HCT116 (cell line): ENCODE data around the gene ZNF665. TPM values are rescaled to one million over a fixed set of nuclear protein-coding genes. Genes with fewer than 3 reads are reported as not detected.

Experiments
- ATAC-seq: fragments of 200-7000 bp; cut with Tn5 transposase; 2 replicates; pipeline ENCODE4 v1.9.1; 2020; ENCODE audit warnings: mild to moderate bottlenecking, moderate library complexity
- BruUV-seq: library from RNA; stranded (reverse); fragments of 400-500 nt; replicated peaks from 2 replicates; lab custom pipeline; 2021; lab: Mats Ljungman, UMichigan
- CTCF ChIA-PET: fragments of 300-600 bp; sonication (Branson Sonifier 250); formaldehyde crosslinking; loops from one replicate; lab custom pipeline; 2021; ENCODE audit warnings: antibody characterized with exemption; lab: Charles Lee
- POLR2A ChIA-PET: fragments of 300-600, 350-600 bp; sonication (Branson Sonifier 250); formaldehyde crosslinking; loops from one replicate; lab custom pipeline; 2021; ENCODE audit warnings: antibody characterized with exemption; lab: Charles Lee
- RAD21 ChIA-PET, 2 experiments: fragments of 300-600 bp; sonication (Branson Sonifier 250); formaldehyde crosslinking; loops; one replicate each; lab custom pipeline; 2023; ENCODE audit warnings: low total read pairs in 2 of 2; ENCODE audit not compliant: uncharacterized antibody in 2 of 2, unreplicated experiment in 2 of 2, low non-redundant PET in 1 of 2; lab: Charles Lee
- DNase-seq: peaks from one replicate; pipeline ENCODE4 v3.0.0-alpha.2; 2010; ENCODE audit warnings: low read depth, low spot score
- H2AFZ ChIP-seq: fragments of 200-600 bp; shearing (Covaris generic), sonication (generic); 2 replicates; pipeline ENCODE4 v1.6.1; 2017; ENCODE audit warnings: low read depth, mixed run types, mixed read lengths, antibody characterized with exemption, low read length; ENCODE audit not compliant: poor library complexity, severe bottlenecking
- H3K27ac ChIP-seq: 2 replicates; pipeline ENCODE4 v1.5.1; 2012; ENCODE audit warnings: low read depth, low read length
- H3K27me3 ChIP-seq: fragments of 200-600 bp; sonication (generic); 2 replicates; pipeline ENCODE4 v1.6.1; 2016; ENCODE audit warnings: mixed run types, low read length, mixed read lengths; ENCODE audit not compliant: insufficient read depth
- H3K36me3 ChIP-seq, 2 experiments: fragments of 200-500 bp in 1 of 2; fragments of 200-600 bp in 1 of 2; sonication (Bioruptor generic) in 1 of 2; sonication (generic) in 1 of 2; 2 replicates each; pipeline versions ENCODE4 v1.5.1 to v1.6.1; 2014 to 2016; ENCODE audit warnings: low read length in 2 of 2, inconsistent platforms in 1 of 2, mixed read lengths in 1 of 2, mixed run types in 1 of 2; ENCODE audit not compliant: insufficient read depth in 2 of 2, control insufficient read depth in 1 of 2
- H3K4me1 ChIP-seq, 2 experiments: fragments of 200-600 bp in 1 of 2; sonication (generic) in 1 of 2; 2 replicates each; pipeline versions ENCODE4 v1.5.1 to v1.6.1; 2012 to 2017; ENCODE audit warnings: low read length in 2 of 2, inconsistent platforms in 1 of 2, mild to moderate bottlenecking in 1 of 2, mixed read lengths in 1 of 2, mixed run types in 1 of 2, moderate library complexity in 1 of 2; ENCODE audit not compliant: insufficient read depth in 2 of 2, control insufficient read depth in 1 of 2
- H3K4me2 ChIP-seq: fragments of 200-600 bp; sonication (generic); 2 replicates; pipeline ENCODE4 v1.6.1; 2017; ENCODE audit warnings: mixed run types, low read length, mixed read lengths
- H3K4me3 ChIP-seq, 2 experiments: fragments of 200-600 bp in 1 of 2; sonication (generic) in 1 of 2; replicated peaks in 1 of 2; 2 replicates each; pipeline ENCODE4 v1.5.1; 2011 to 2016; ENCODE audit warnings: low read length in 2 of 2, control low read depth in 1 of 2, low read depth in 1 of 2, mild to moderate bottlenecking in 1 of 2, mixed read lengths in 1 of 2, mixed run types in 1 of 2
- H3K79me2 ChIP-seq: fragments of 200-600 bp; sonication (generic); 2 replicates; pipeline ENCODE4 v1.6.1; 2017; ENCODE audit warnings: mild to moderate bottlenecking, mixed run types, low read length, moderate library complexity, mixed read lengths; ENCODE audit not compliant: insufficient read depth
- H3K9ac ChIP-seq: fragments of 200-600 bp; sonication (generic); 2 replicates; pipeline ENCODE4 v1.6.1; 2016; ENCODE audit warnings: low read length, mixed read lengths
- H3K9me2 ChIP-seq: fragments of 200-600 bp; sonication (generic), shearing (Covaris generic); 2 replicates; pipeline ENCODE4 v1.6.1; 2017; ENCODE audit warnings: mixed run types, mild to moderate bottlenecking, moderate library complexity; ENCODE audit not compliant: insufficient read depth
- H3K9me3 ChIP-seq, 2 experiments: fragments of 200-500 bp in 1 of 2; fragments of 200-600 bp in 1 of 2; sonication (Bioruptor generic) in 1 of 2; sonication (generic) in 1 of 2; 2 replicates each; pipeline ENCODE4 v1.6.1; 2014 to 2017; ENCODE audit warnings: low read length in 2 of 2, mixed read lengths in 2 of 2, inconsistent platforms in 1 of 2, low read depth in 1 of 2, mild to moderate bottlenecking in 1 of 2, mixed run types in 1 of 2, moderate library complexity in 1 of 2; ENCODE audit not compliant: control insufficient read depth in 1 of 2, insufficient read depth in 1 of 2
- H4K20me1 ChIP-seq: fragments of 200-600 bp; sonication (generic), shearing (Covaris generic); 2 replicates; pipeline ENCODE4 v1.6.1; 2017; ENCODE audit warnings: mixed run types, mild to moderate bottlenecking, moderate library complexity; ENCODE audit not compliant: insufficient read depth
- ATF3 ChIP-seq: IDR thresholded peaks from 2 replicates; pipeline ENCODE4 v1.6.1; 2012
- CBX3 ChIP-seq: IDR thresholded peaks from 2 replicates; pipeline ENCODE4 v1.6.1; 2012; ENCODE audit warnings: low read depth
- CEBPB ChIP-seq: IDR thresholded peaks from 2 replicates; pipeline ENCODE4 v1.6.1; 2012; ENCODE audit warnings: low read depth
- CTCF ChIP-seq, 3 experiments: fragments of 200-600 bp in 1 of 3; sonication (generic) in 1 of 3; IDR thresholded peaks in 2 of 3; conservative IDR thresholded peaks in 1 of 3; 2 replicates each; pipeline ENCODE4 v1.5.1; 2012 to 2017; ENCODE audit warnings: low read depth in 2 of 3, low read length in 2 of 3, antibody characterized with exemption in 1 of 3, borderline replicate concordance in 1 of 3, control low read depth in 1 of 3, mild to moderate bottlenecking in 1 of 3, mixed read lengths in 1 of 3, mixed run types in 1 of 3, moderate library complexity in 1 of 3; ENCODE audit not compliant: insufficient read depth in 1 of 3
- ELF1 ChIP-seq: IDR thresholded peaks from 2 replicates; pipeline ENCODE4 v1.6.1; 2012; ENCODE audit warnings: low read depth, borderline replicate concordance
- EZH2 ChIP-seq: fragments of 200-600 bp; sonication (generic); IDR thresholded peaks from 2 replicates; pipeline ENCODE4 v1.6.1; 2017; ENCODE audit warnings: antibody characterized with exemption, mixed run types
- EZH2phosphoT487 ChIP-seq: fragments of 200-600 bp; IDR thresholded peaks from 2 replicates; pipeline ENCODE4 v1.6.1; 2018; ENCODE audit warnings: antibody characterized with exemption, borderline replicate concordance
- POLR2A ChIP-seq: IDR thresholded peaks from 2 replicates; pipeline ENCODE4 v1.7.0; 2011; ENCODE audit warnings: borderline replicate concordance; ENCODE audit not compliant: insufficient read depth, insufficient read length; ENCODE audit errors: extremely low read depth
- RAD21 ChIP-seq: IDR thresholded peaks from 2 replicates; pipeline ENCODE4 v1.6.1; 2012; ENCODE audit warnings: low read depth, mild to moderate bottlenecking
- REST ChIP-seq: IDR thresholded peaks from 2 replicates; pipeline ENCODE4 v1.6.1; 2012; ENCODE audit warnings: low read depth
- SIN3A ChIP-seq: IDR thresholded peaks from 2 replicates; pipeline ENCODE4 v1.6.1; 2012; ENCODE audit warnings: low read depth
- SP1 ChIP-seq: IDR thresholded peaks from 2 replicates; pipeline ENCODE4 v1.6.1; 2012; ENCODE audit warnings: low read depth
- SRF ChIP-seq: IDR thresholded peaks from 2 replicates; pipeline ENCODE4 v1.6.1; 2012; ENCODE audit warnings: low read depth
- YY1 ChIP-seq: IDR thresholded peaks from 2 replicates; pipeline ENCODE4 v1.6.1; 2011; ENCODE audit warnings: low read length, low read depth, moderate library complexity, mild to moderate bottlenecking; ENCODE audit not compliant: insufficient replicate concordance; ENCODE audit errors: extremely low read depth
- ZBTB33 ChIP-seq: IDR thresholded peaks from 2 replicates; pipeline ENCODE4 v1.6.1; 2011; ENCODE audit warnings: mild to moderate bottlenecking, low read length, moderate library complexity; ENCODE audit not compliant: insufficient replicate concordance; ENCODE audit errors: extremely low read depth
- ZFX ChIP-seq: fragments of 450-650 bp; IDR thresholded peaks from 2 replicates; pipeline ENCODE4 v1.6.1; 2017
- ZNF274 ChIP-seq: fragments of 200-500 bp; sonication (Bioruptor generic); IDR thresholded peaks from 2 replicates; pipeline ENCODE4 v1.6.1; 2014; ENCODE audit warnings: mild to moderate bottlenecking, low read depth, low read length, inconsistent platforms
- intact Hi-C: fragments of 100-400 bp; cut with micrococcal nuclease; formaldehyde crosslinking; loops from 2 replicates; pipeline ENCODE4 v1.10.0; 2022
- total RNA-seq: library from RNA; stranded (reverse); gene quantifications from one replicate; pipeline ENCODE4 v1.2.1, GENCODE V29; 2021; ENCODE audit not compliant: unreplicated experiment

Gene ZNF665
- total RNA-seq, 1 experiment from 2014 or later, result 0.44 TPM

DNA sequence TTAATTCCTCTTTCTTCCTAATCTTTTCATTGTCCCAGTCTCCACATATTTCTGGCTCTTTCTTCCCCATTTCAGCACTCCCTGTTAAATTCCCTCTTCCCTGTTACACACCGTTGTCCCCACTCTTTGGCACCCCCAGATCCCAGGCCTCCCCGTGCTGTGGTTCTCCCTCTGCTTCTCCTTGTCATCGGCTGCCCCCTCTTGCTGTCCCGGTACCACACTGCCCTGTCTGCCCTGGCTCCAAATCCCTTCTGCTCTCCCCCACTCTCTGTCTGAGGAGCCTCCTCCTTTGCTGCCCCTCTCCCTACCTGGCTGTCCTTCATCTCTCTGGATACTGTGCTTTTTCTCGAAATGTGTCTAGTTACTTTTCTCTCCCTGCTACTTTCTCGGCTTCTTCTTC is 61.4 kb downstream of the ZNF665 start:
- H4K20me1 ChIP-seq, result no peaks in the 10 kb centered on the region
- no peak overlapping the region for H3K9ac ChIP-seq
- BruUV-seq, result no TSS peak
- POLR2A ChIA-PET, result no interaction called here
- CTCF ChIA-PET, result no interaction called here
- no peak overlapping the region for H3K4me2 ChIP-seq
- no peak overlapping the region for H3K4me3 ChIP-seq
- no peaks in the 10 kb centered on the region for H3K27me3 ChIP-seq
- TF ChIP-seq EZH2phosphoT487 (no peak), SIN3A (no peak), RAD21 (no peak), CEBPB (no peak), CBX3 (no peak), EZH2 (no peak), SP1 (no peak), ZBTB33 (no peak), POLR2A (no peak), REST (no peak), CTCF (IDR thresholded peaks at IDR 0.05 in 2 of 3, conservative IDR thresholded peaks at IDR 0.05 in 1 of 3; ENCODE audit: borderline replicate concordance in 1 of 3, insufficient read depth in 1 of 3, low read depth in 2 of 3, low read length in 2 of 3) (no peak), ATF3 (no peak), ELF1 (no peak), ZFX (no peak), ZNF274 (no peak), SRF (no peak), YY1 (no peak)
- H3K27ac ChIP-seq, result no peak overlapping the region
- no peak overlapping the region for H2AFZ ChIP-seq
- RAD21 ChIA-PET, result no interaction called here
- no peaks in the 10 kb centered on the region for H3K79me2 ChIP-seq
- no peaks in the 10 kb centered on the region; a peak in 3 of 4 replicates for H3K9me3 ChIP-seq
- no peak for ATAC-seq
- no peaks in the 10 kb centered on the region for H3K4me1 ChIP-seq
- H3K36me3 ChIP-seq, result no peaks in the 10 kb centered on the region
- DNase-seq, result no peak
- intact Hi-C loops, result loop anchor here (2.0 kb wide), 1 partner anchor 33 kb away; no protein-coding TSS in a partner anchor
- no peaks in the 10 kb centered on the region for H3K9me2 ChIP-seq
